Thymus (tissue), 2 donors: Measurements from ENCODE around the gene PACSIN3. TPM values are rescaled to one million over a fixed set of nuclear protein-coding genes. Genes with fewer than 3 reads are reported as not detected.

Source experiments
- polyA plus RNA-seq: library from polyadenylated mRNA; stranded (reverse); fragments of 200-250 nt; gene quantifications from one replicate; pipeline ENCODE4 v1.2.3, GENCODE V29; 2013
- total RNA-seq: library from RNA; stranded (reverse); fragments of 120-200 nt; gene quantifications from one replicate; pipeline ENCODE4 v1.2.4, GENCODE V29; 2013
- donor health status: healthy.

PACSIN3 gene
- total and polyA plus RNA-seq, 2 donors, result 4.1 to 7.7 TPM

Other genes with a start within 250 kb of the PACSIN3 start
- 15.8 TPM for gene CSTPP1, start 249.7 kb downstream of the PACSIN3 start, total RNA-seq
- 16.0 TPM for gene CSTPP1, start 249.7 kb downstream of the PACSIN3 start, polyA plus RNA-seq
- 64.8 TPM for gene ARFGAP2, start 9.6 kb downstream of the PACSIN3 start, total RNA-seq
- gene ARFGAP2, start 9.6 kb downstream of the PACSIN3 start, polyA plus RNA-seq, result 60.6 TPM
- gene DDB2, start 28.5 kb upstream of the PACSIN3 start, total RNA-seq, result 30.8 TPM
- gene DDB2, start 28.5 kb upstream of the PACSIN3 start, polyA plus RNA-seq, result 106 TPM
- gene ACP2, start 62.4 kb upstream of the PACSIN3 start, total RNA-seq, result 14.3 TPM
- gene ACP2, start 62.4 kb upstream of the PACSIN3 start, polyA plus RNA-seq, result 30.0 TPM
- gene NR1H3, start 71.6 kb upstream of the PACSIN3 start, total RNA-seq, result 26.3 TPM
- 100 TPM for gene NR1H3, start 71.6 kb upstream of the PACSIN3 start, polyA plus RNA-seq
- gene MADD, start 83.7 kb upstream of the PACSIN3 start, total RNA-seq, result 17.0 TPM
- 26.0 TPM for gene MADD, start 83.7 kb upstream of the PACSIN3 start, polyA plus RNA-seq
- 0.09 TPM for gene MYBPC3, start 166.3 kb upstream of the PACSIN3 start, total RNA-seq
- 0.55 TPM for gene MYBPC3, start 166.3 kb upstream of the PACSIN3 start, polyA plus RNA-seq
- gene SPI1, start 192.1 kb upstream of the PACSIN3 start, total RNA-seq, result 21.1 TPM
- gene SPI1, start 192.1 kb upstream of the PACSIN3 start, polyA plus RNA-seq, result 40.0 TPM
- gene SLC39A13, start 222.2 kb upstream of the PACSIN3 start, total RNA-seq, result 15.0 TPM
- 37.1 TPM for gene SLC39A13, start 222.2 kb upstream of the PACSIN3 start, polyA plus RNA-seq
- 136 TPM for gene PSMC3, start 240.0 kb upstream of the PACSIN3 start, total RNA-seq
- 104 TPM for gene PSMC3, start 240.0 kb upstream of the PACSIN3 start, polyA plus RNA-seq